ENCODE data around the gene TBC1D5.

Gene TBC1D5

GRCh38 chr3:17772556-17772955, 30.1 kb upstream of the TBC1D5 start:
- TF ChIP-seq CTCF (IDR thresholded peaks at IDR 0.05; ENCODE audit: extremely low read depth, insufficient read depth, missing control alignments), result no peak
- in situ Hi-C loops (cut with MboI; ENCODE audit: low pct_unique_long_range_greater_than_20kb, low sequenced_read_pairs, unreplicated experiment), result no loop called here

GRCh38 chr3:17771177-17772017, 29.0 kb upstream of the TBC1D5 start:
- no peak for DNase-seq (ENCODE audit: low spot score)
- in situ Hi-C loops (cut with MboI; ENCODE audit: low pct_unique_long_range_greater_than_20kb, low sequenced_read_pairs, unreplicated experiment), result no loop called here
- no peak for TF ChIP-seq CTCF (IDR thresholded peaks at IDR 0.05; ENCODE audit: extremely low read depth, insufficient read depth, missing control alignments)

More at GRCh38 chr3:17772556-17772955, 30.1 kb upstream of the TBC1D5 start:
- no peak for DNase-seq (ENCODE audit: low spot score)

- TF ChIP-seq CTCF (IDR thresholded peaks at IDR 0.05; ENCODE audit: extremely low read depth, insufficient read depth, missing control alignments), result no peak
- no peak for DNase-seq (ENCODE audit: low spot score)
- in situ Hi-C loops (cut with MboI; ENCODE audit: low pct_unique_long_range_greater_than_20kb, low sequenced_read_pairs, unreplicated experiment), result no loop called here
These were observed 28.3 kb upstream of the TBC1D5 start for GRCh38 chr3:17770682-17771081.

GRCh38 chr3:17765819-17766472, 23.5 kb upstream of the TBC1D5 start:
- no peak for TF ChIP-seq CTCF (IDR thresholded peaks at IDR 0.05; ENCODE audit: extremely low read depth, insufficient read depth, missing control alignments)
- no peak for DNase-seq (ENCODE audit: low spot score)
- in situ Hi-C loops (cut with MboI; ENCODE audit: low pct_unique_long_range_greater_than_20kb, low sequenced_read_pairs, unreplicated experiment), result no loop called here

- TF ChIP-seq CTCF (IDR thresholded peaks at IDR 0.05; ENCODE audit: extremely low read depth, insufficient read depth, missing control alignments), result no peak
- in situ Hi-C loops (cut with MboI; ENCODE audit: low pct_unique_long_range_greater_than_20kb, low sequenced_read_pairs, unreplicated experiment), result no loop called here
- no peak for DNase-seq (ENCODE audit: low spot score)
These were observed 19.1 kb upstream of the TBC1D5 start for GRCh38 chr3:17761563-17761962.

- DNase-seq (ENCODE audit: low spot score), result no peak
- no peak for TF ChIP-seq CTCF (IDR thresholded peaks at IDR 0.05; ENCODE audit: extremely low read depth, insufficient read depth, missing control alignments)
- in situ Hi-C loops (cut with MboI; ENCODE audit: low pct_unique_long_range_greater_than_20kb, low sequenced_read_pairs, unreplicated experiment), result no loop called here
These were observed 17.5 kb upstream of the TBC1D5 start for GRCh38 chr3:17759901-17760300.

All from GM13977 (cell line).